Measurements from ENCODE around the gene ZNF521.

DNA sequence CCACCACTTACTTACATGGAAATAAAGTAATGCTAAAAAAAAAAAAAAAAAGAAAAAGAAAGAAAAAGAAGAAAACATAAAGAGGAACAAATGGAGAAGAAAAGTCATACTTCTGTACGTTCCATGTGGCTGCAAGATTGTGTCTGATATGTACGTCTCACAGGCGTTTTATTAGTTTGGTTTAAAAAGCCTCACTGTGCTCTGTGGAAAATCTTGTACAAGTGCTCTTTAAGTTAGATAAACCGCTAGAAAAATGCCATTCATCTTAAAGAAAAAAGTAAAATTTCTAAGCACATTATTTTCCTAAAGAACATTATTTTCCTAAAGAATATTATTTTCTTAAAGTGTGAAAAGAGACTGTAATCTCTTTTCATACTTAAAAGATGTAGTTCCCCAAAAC, 165.1 kb downstream of the ZNF521 start:
- TF ChIP-seq, protein P1, sequence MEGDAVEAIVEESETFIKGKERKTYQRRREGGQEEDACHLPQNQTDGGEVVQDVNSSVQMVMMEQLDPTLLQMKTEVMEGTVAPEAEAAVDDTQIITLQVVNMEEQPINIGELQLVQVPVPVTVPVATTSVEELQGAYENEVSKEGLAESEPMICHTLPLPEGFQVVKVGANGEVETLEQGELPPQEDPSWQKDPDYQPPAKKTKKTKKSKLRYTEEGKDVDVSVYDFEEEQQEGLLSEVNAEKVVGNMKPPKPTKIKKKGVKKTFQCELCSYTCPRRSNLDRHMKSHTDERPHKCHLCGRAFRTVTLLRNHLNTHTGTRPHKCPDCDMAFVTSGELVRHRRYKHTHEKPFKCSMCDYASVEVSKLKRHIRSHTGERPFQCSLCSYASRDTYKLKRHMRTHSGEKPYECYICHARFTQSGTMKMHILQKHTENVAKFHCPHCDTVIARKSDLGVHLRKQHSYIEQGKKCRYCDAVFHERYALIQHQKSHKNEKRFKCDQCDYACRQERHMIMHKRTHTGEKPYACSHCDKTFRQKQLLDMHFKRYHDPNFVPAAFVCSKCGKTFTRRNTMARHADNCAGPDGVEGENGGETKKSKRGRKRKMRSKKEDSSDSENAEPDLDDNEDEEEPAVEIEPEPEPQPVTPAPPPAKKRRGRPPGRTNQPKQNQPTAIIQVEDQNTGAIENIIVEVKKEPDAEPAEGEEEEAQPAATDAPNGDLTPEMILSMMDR (IDR thresholded peaks at IDR 0.05): no peak
- no peak for TF ChIP-seq POLR2A (IDR thresholded peaks at IDR 0.05)

All from breast epithelium (tissue), 3 donors.